NT2/D1 (cell line): ENCODE data around the gene TMEM132C.

Experiments used
- DNase-seq: peaks from one replicate; pipeline ENCODE4 v3.0.0-alpha.2; 2011; ENCODE audit warnings: low read depth, low spot score
- H3K27me3 ChIP-seq: 2 replicates; pipeline ENCODE4 v1.6.0; 2011; ENCODE audit warnings: mild to moderate bottlenecking; ENCODE audit not compliant: insufficient read length, insufficient read depth
- H3K36me3 ChIP-seq: 2 replicates; pipeline ENCODE4 v1.6.1; 2011; ENCODE audit warnings: mild to moderate bottlenecking, low read length, mixed read lengths; ENCODE audit not compliant: insufficient read depth, insufficient read length
- H3K4me1 ChIP-seq: 2 replicates; pipeline ENCODE4 v1.5.1; 2011; ENCODE audit not compliant: insufficient read depth, insufficient read length
- H3K4me3 ChIP-seq: 2 replicates; pipeline ENCODE4 v1.5.1; 2011; ENCODE audit warnings: low read depth; ENCODE audit not compliant: insufficient read length
- H3K9ac ChIP-seq: 2 replicates; pipeline ENCODE4 v1.6.0; 2011; ENCODE audit warnings: low read depth; ENCODE audit not compliant: insufficient read length
- H3K9me3 ChIP-seq: 2 replicates; pipeline ENCODE4 v1.5.1; 2011; ENCODE audit warnings: mild to moderate bottlenecking, low read length; ENCODE audit not compliant: insufficient read depth
- SUZ12 ChIP-seq: IDR thresholded peaks from 2 replicates; pipeline ENCODE4 v1.6.1; 2011; ENCODE audit not compliant: insufficient read length, insufficient read depth; ENCODE audit errors: extremely low read depth
- YY1 ChIP-seq: IDR thresholded peaks from 2 replicates; pipeline ENCODE4 v1.6.1; 2011; ENCODE audit not compliant: insufficient read length, insufficient read depth
- ZNF274 ChIP-seq: IDR thresholded peaks from 2 replicates; pipeline ENCODE4 v1.6.1; 2011; ENCODE audit warnings: mild to moderate bottlenecking, low read depth, low read length

The TMEM132C gene

DNA sequence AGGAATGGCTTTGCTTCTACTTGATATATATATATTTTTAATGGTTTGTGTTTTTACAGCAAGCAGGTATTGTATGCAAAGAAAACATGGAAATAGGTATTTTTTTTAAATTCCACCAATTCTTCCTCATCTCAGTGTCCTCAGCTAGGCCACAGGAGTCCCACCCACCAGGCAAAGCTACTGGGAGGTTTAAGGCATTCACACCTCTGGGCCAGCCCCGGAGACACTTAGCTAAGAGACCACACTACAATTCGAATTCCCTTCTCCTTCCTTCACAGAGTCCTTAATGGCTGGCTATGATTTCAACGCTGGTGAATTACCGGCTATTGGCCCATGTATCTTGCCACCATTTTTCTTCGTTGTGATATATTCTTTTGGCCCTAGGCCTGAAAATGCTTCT is 485.4 kb downstream of the TMEM132C start:
- no peak overlapping the region for H3K9ac ChIP-seq
- no peak overlapping the region for H3K4me3 ChIP-seq
- DNase-seq = no peak
- no peaks in the 10 kb centered on the region for H3K4me1 ChIP-seq
- no peaks in the 10 kb centered on the region for H3K27me3 ChIP-seq
- no peak for TF ChIP-seq ZNF274
- TF ChIP-seq SUZ12 = no peak
- TF ChIP-seq YY1 = no peak
- H3K36me3 ChIP-seq = no peaks in the 10 kb centered on the region
- H3K9me3 ChIP-seq = no peaks in the 10 kb centered on the region

DNA sequence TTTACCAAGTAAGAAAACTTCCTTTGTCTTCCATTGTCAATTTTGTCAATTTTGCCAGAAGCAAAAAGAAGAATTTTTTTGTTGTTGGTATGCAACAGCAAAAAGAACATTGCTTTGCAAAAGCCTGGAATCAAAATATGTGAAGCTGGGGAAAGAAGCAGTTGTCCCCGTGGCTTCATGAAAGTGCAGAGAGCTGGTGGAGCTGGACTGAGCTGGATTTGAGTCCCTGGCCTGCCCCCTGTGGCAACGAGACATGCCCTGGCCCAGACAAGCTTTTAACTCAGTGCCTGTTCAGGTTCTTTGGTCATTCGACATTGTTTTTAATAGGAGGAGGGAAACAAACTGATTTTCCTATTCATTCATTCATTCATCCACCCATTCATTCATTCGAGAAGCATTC is 486.5 kb downstream of the TMEM132C start:
- no peak overlapping the region for H3K9ac ChIP-seq
- no peaks in the 10 kb centered on the region for H3K36me3 ChIP-seq
- no peaks in the 10 kb centered on the region for H3K27me3 ChIP-seq
- DNase-seq = no peak
- no peak overlapping the region for H3K4me3 ChIP-seq
- TF ChIP-seq ZNF274 = no peak
- no peak for TF ChIP-seq YY1
- TF ChIP-seq SUZ12 = no peak
- H3K9me3 ChIP-seq = no peaks in the 10 kb centered on the region
- no peaks in the 10 kb centered on the region for H3K4me1 ChIP-seq

DNA sequence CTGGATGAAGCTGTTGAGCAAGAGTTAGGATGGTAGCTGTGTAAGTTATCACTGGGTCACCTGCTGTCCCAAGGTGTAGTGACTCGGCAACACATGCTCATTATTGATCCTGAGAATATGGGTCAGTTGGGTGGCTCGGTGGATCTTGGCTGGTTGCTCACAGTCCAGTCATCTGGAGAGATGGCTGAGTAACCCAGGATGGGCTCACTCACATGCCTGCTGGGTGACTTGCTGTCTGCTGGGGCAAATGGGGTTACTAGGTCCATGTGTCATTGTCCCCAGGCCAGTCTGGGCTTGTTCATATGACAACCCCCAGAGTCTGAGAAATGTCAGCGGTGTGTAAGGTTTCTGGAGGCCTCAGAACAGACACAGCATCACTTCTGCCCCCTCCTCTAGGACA is 487.3 kb downstream of the TMEM132C start:
- no peak overlapping the region for H3K4me3 ChIP-seq
- no peak for DNase-seq
- no peaks in the 10 kb centered on the region for H3K36me3 ChIP-seq
- no peaks in the 10 kb centered on the region for H3K4me1 ChIP-seq
- H3K27me3 ChIP-seq = no peaks in the 10 kb centered on the region
- H3K9me3 ChIP-seq = no peaks in the 10 kb centered on the region
- no peak overlapping the region for H3K9ac ChIP-seq
- TF ChIP-seq ZNF274 (no peak), YY1 (no peak), SUZ12 (no peak)

DNA sequence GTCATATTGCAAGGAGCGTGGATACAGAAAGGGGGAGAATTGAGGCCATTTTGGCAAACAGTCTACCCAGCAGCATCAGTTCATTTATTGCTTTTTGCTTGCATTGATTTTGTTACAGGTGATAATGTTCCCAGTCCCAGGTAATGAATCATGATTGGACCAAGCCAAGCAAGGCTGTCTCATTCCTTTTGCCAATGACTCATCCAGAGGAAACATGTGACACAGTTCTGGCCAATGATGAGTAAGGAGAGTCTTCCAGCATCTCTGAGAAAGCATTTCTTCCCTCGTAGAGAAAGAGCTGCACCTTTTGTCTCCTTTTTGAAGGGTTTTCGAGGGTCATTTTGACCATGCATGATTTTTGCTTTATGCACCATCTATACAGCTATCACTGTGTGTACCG is 488.6 kb downstream of the TMEM132C start:
- H3K4me3 ChIP-seq = no peak overlapping the region
- no peak for DNase-seq
- no peaks in the 10 kb centered on the region for H3K27me3 ChIP-seq
- TF ChIP-seq YY1 (no peak), SUZ12 (no peak), ZNF274 (no peak)
- H3K4me1 ChIP-seq = no peaks in the 10 kb centered on the region
- no peaks in the 10 kb centered on the region for H3K9me3 ChIP-seq
- no peak overlapping the region for H3K9ac ChIP-seq
- H3K36me3 ChIP-seq = no peaks in the 10 kb centered on the region
